ENCODE data around the gene ITPR2. TPM values are rescaled to one million over a fixed set of nuclear protein-coding genes. Genes with fewer than 3 reads are reported as not detected.

Gene ITPR2
- total RNA-seq, 2 experiments from 2014 or later = 23.7 to 25.0 TPM

DNA sequence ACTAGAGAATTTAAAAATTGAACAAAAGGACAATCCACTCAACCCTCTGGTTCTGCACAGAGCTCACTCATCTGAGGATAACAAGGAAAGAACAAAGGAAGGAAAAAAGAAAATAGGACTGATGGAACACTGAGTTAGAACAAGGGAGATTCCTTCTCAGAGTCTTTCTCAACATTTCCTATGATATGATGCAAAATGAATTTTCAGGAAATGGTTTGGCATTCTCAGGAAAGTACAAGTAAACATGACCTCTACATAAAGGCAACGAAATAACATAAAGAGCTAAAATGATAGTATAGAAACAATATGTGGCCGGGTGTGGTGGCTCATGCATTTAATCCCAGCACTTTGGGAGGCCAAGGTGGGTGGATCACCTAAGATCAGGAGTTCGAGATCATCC is 135.8 kb downstream of the ITPR2 start:
- no peak overlapping the region for H3K4me3 Mint-ChIP-seq
- ChIA-PET POLR2A (no interaction called here), CTCF (no interaction called here)
- peaks cover 38% of the 10 kb centered on the region for H3K36me3 Mint-ChIP-seq
- H3K9me3 Mint-ChIP-seq = no peaks in the 10 kb centered on the region
- no peak overlapping the region for H3K27ac Mint-ChIP-seq
- no peaks in the 10 kb centered on the region for H3K4me1 Mint-ChIP-seq (ENCODE audit: low read depth)
- intact Hi-C loops (cut with micrococcal nuclease) = no loop called here
- no peaks in the 10 kb centered on the region for H3K27me3 Mint-ChIP-seq
- DNase-seq = no peak

DNA sequence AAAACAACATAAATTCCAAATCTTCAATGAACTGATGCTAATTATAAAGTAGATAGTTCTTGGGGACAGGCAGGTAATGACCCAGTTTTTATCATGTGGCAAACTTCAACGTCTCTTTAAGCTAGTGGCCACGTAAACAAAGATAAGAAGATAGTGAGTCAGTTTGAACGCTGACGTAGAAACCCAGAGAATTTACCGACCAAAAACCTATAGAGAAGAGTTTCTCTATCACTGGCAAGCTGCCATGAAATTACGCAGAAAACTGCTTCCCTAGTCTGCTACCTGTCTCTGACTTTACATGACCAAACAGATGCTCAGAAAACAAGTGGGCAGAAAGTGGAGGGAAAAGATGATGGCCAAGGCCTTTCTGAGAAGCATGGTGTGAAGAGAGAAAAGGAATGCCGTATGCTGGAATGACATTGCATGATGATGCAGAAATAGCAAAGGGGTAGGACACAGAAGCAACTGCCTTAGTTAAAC is 136.3 kb downstream of the ITPR2 start:
- H3K9me3 Mint-ChIP-seq = no peaks in the 10 kb centered on the region
- intact Hi-C loops (cut with micrococcal nuclease) = no loop called here
- peaks cover 38% of the 10 kb centered on the region for H3K36me3 Mint-ChIP-seq
- no peaks in the 10 kb centered on the region for H3K4me1 Mint-ChIP-seq (ENCODE audit: low read depth)
- H3K27me3 Mint-ChIP-seq = no peaks in the 10 kb centered on the region
- ChIA-PET CTCF (no interaction called here), POLR2A (no interaction called here)
- DNase-seq = no peak
- H3K27ac Mint-ChIP-seq = no peak overlapping the region
- H3K4me3 Mint-ChIP-seq = no peak overlapping the region

DNA sequence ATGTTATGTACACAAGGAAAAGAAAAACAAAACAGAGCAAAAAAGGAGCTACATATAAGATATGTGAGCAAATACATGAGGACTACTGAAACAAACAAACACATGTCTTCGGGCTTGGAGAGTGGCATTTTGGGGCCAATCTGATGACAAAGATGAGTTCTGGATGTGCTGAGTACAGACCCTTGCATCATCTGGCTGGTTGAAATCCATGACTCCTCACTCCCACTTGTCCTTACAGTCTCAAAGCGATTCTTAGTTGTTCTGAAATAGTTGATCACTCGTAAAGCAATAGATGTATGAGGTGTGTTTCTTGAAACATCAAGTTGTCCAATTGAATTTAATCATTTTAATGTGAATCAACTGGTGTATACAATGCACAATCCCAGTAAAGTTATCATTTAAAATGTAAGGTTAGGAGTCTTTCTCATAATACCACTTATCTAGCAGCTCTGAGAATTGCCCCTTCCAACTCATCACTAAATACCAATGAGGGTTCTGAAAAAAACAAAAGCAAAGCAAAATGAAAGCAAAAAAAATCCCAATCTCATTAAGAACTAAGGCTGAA is 136.9 kb downstream of the ITPR2 start:
- POLR2A ChIA-PET = no interaction called here
- intact Hi-C loops (cut with micrococcal nuclease) = no loop called here

DNA sequence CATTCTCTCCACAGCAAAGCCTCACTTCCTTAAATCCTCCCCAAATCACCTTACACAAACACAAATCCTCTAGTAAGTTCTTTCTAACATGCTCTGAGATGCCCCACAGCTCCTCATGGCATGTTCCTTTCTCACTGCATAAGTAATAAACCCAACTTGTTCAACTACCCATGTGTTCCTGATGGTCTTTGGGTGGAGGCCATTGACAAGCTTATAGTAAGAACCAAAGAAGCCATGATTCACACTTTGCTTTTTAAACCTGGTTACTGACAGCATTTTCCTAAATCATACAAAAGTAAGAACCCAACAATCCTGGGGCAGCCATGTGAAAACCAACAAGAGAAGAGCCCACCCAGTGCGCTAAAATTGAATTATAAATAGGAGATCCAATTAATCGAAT is 138.6 kb downstream of the ITPR2 start:
- Mint-ChIP-seq H3K4me3 (no peak overlapping the region), H3K27ac (no peak overlapping the region), H3K9me3 (no peaks in the 10 kb centered on the region), H3K27me3 (no peaks in the 10 kb centered on the region), H3K4me1 (ENCODE audit: low read depth) (no peaks in the 10 kb centered on the region), H3K36me3 (peaks cover 38% of the 10 kb centered on the region)
- ChIA-PET CTCF (no interaction called here), POLR2A (no interaction called here)
- DNase-seq = no peak
- intact Hi-C loops (cut with micrococcal nuclease) = no loop called here

More for the DNA sequence above, 136.9 kb downstream of the ITPR2 start:
- H3K27ac Mint-ChIP-seq = no peak overlapping the region
- no peak overlapping the region for H3K4me3 Mint-ChIP-seq
- H3K4me1 Mint-ChIP-seq (ENCODE audit: low read depth) = no peaks in the 10 kb centered on the region
- no peaks in the 10 kb centered on the region for H3K9me3 Mint-ChIP-seq
- H3K27me3 Mint-ChIP-seq = no peaks in the 10 kb centered on the region
- DNase-seq = no peak
- CTCF ChIA-PET = no interaction called here
- peaks cover 38% of the 10 kb centered on the region for H3K36me3 Mint-ChIP-seq

GRCh38 chr12:26692407-26692806 is 140.6 kb downstream of the ITPR2 start:
- CTCF ChIA-PET = interaction anchor here (0.7 to 1.4 kb wide), 2 partner anchors 10 to 64 kb away, joined by 3 to 12 read pairs; no protein-coding TSS in a partner anchor

GRCh38 chr12:26691234-26691970 is 141.6 kb downstream of the ITPR2 start:
- H3K36me3 Mint-ChIP-seq = peaks cover 26% of the 10 kb centered on the region
- intact Hi-C loops (cut with micrococcal nuclease) = no loop called here
- no peaks in the 10 kb centered on the region for H3K9me3 Mint-ChIP-seq
- no peak overlapping the region for H3K4me3 Mint-ChIP-seq
- H3K27ac Mint-ChIP-seq = no peak overlapping the region
- no peak for DNase-seq
- ChIA-PET POLR2A (no interaction called here), CTCF (interaction anchor here (1.3 kb wide), 1 partner anchor 10 kb away, joined by 8 read pairs; no protein-coding TSS in a partner anchor)
- no peaks in the 10 kb centered on the region for H3K27me3 Mint-ChIP-seq
- H3K4me1 Mint-ChIP-seq (ENCODE audit: low read depth) = no peaks in the 10 kb centered on the region

More at GRCh38 chr12:26692407-26692806, 140.6 kb downstream of the ITPR2 start:
- no peak for DNase-seq
- H3K27ac Mint-ChIP-seq = no peak overlapping the region
- POLR2A ChIA-PET = no interaction called here
- H3K36me3 Mint-ChIP-seq = peaks cover 25% of the 10 kb centered on the region
- intact Hi-C loops (cut with micrococcal nuclease) = no loop called here
- H3K4me1 Mint-ChIP-seq (ENCODE audit: low read depth) = no peaks in the 10 kb centered on the region
- no peaks in the 10 kb centered on the region for H3K27me3 Mint-ChIP-seq
- H3K9me3 Mint-ChIP-seq = no peaks in the 10 kb centered on the region
- no peak overlapping the region for H3K4me3 Mint-ChIP-seq

GRCh38 chr12:26690601-26691000 is 142.4 kb downstream of the ITPR2 start:
- Mint-ChIP-seq H3K36me3 (peaks cover 22% of the 10 kb centered on the region), H3K4me3 (no peak overlapping the region), H3K9me3 (no peaks in the 10 kb centered on the region), H3K27me3 (no peaks in the 10 kb centered on the region), H3K27ac (no peak overlapping the region), H3K4me1 (ENCODE audit: low read depth) (no peaks in the 10 kb centered on the region)
- CTCF ChIA-PET = interaction anchor here (1.3 kb wide), 1 partner anchor 11 kb away, joined by 8 read pairs; no protein-coding TSS in a partner anchor
- POLR2A ChIA-PET = no interaction called here
- intact Hi-C loops (cut with micrococcal nuclease) = no loop called here
- no peak for DNase-seq

DNA sequence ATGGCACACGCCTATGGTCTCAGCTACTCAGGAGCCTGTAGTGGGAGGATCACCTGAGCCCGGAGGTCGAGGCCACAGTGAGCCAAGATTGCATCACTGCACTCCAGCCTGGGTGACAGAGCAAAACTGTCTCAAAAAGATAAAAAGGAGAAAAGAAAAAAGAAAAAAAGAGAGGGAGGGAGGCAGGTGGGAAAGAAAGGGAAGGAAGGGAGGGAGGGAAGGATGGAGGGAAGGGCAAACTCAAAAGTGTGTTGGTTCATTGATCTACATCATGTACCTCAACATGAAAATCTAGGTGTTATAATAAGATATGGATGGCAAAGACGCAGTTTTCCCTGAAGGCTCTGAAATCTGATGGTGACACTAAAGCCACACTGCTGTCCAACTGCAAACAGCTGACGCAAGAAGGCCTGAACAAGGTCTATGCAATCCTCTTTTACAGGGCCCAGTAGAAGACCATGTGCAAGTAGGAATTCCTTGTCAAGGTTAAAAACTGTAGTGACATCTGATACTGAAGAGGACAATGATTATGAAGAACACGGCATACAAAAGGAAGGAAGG is 143.6 kb downstream of the ITPR2 start:
- Mint-ChIP-seq H3K9me3 (no peaks in the 10 kb centered on the region), H3K4me3 (no peak overlapping the region), H3K27ac (no peak overlapping the region), H3K4me1 (ENCODE audit: low read depth) (no peaks in the 10 kb centered on the region), H3K36me3 (peaks cover 20% of the 10 kb centered on the region), H3K27me3 (no peaks in the 10 kb centered on the region)
- intact Hi-C loops (cut with micrococcal nuclease) = no loop called here
- ChIA-PET POLR2A (no interaction called here), CTCF (interaction anchor here (1.5 kb wide), 1 partner anchor 12 kb away, joined by 4 read pairs; no protein-coding TSS in a partner anchor)
- DNase-seq = no peak

- Mint-ChIP-seq H3K4me1 (ENCODE audit: low read depth) (no peaks in the 10 kb centered on the region), H3K4me3 (no peak overlapping the region), H3K36me3 (peaks cover 23% of the 10 kb centered on the region), H3K27ac (no peak overlapping the region), H3K27me3 (no peaks in the 10 kb centered on the region), H3K9me3 (peaks cover 4% of the 10 kb centered on the region)
- CTCF ChIA-PET = interaction anchor here (1.5 kb wide), 1 partner anchor 13 kb away, joined by 4 read pairs; no protein-coding TSS in a partner anchor
- POLR2A ChIA-PET = no interaction called here
- intact Hi-C loops (cut with micrococcal nuclease) = no loop called here
- no peak for DNase-seq
Measured at GRCh38 chr12:26688344-26688904, 144.6 kb downstream of the ITPR2 start.

DNA sequence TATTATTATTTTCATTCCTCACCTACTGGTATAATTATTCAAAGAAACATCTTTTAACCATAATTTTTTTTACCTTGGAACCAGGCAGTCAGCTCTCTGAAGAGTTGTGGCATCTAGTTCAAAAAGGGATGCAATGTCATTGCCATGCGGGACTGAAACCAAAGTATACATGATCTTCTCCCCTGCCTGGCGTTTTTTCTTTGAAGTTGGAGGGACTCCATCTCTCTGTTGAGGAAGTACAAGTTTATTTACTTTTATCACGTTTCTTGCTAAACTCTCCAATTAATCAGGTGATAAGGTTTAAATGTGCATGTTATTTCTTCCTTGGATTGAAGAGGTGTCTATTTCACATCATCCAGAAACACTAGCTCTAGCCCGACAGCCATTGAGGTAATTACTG is 146.6 kb downstream of the ITPR2 start:
- H3K27ac Mint-ChIP-seq = no peak overlapping the region
- no peaks in the 10 kb centered on the region for H3K4me1 Mint-ChIP-seq (ENCODE audit: low read depth)
- ChIA-PET POLR2A (no interaction called here), CTCF (no interaction called here)
- H3K36me3 Mint-ChIP-seq = peaks cover 31% of the 10 kb centered on the region
- intact Hi-C loops (cut with micrococcal nuclease) = no loop called here
- peaks cover 4% of the 10 kb centered on the region for H3K9me3 Mint-ChIP-seq
- no peaks in the 10 kb centered on the region for H3K27me3 Mint-ChIP-seq
- H3K4me3 Mint-ChIP-seq = no peak overlapping the region
- DNase-seq = no peak

DNA sequence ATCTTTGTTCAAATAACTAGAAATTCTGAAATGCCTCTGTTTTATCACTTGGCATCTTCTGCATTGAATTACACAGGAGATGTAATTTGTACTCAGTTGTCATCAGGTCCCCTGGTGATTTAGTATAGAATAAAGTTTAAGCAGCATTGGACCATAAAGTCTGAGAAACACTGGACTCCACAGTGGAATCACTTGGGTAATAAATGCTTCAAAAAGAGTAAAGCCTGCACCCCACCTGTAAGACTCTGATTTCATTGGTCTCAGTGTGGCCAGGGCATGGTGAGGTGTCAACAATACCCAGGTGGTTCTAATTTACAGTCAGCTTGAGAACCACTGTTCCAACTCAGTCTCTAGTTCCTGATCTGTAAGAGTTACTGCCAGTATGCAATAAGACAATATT is 148.9 kb downstream of the ITPR2 start:
- H3K27me3 Mint-ChIP-seq = no peaks in the 10 kb centered on the region
- H3K36me3 Mint-ChIP-seq = peaks cover 31% of the 10 kb centered on the region
- intact Hi-C loops (cut with micrococcal nuclease) = no loop called here
- POLR2A ChIA-PET = no interaction called here
- DNase-seq = no peak
- no peak overlapping the region for H3K4me3 Mint-ChIP-seq
- CTCF ChIA-PET = interaction anchor here (0.8 kb wide), 1 partner anchor 17 kb away, joined by 4 read pairs; no protein-coding TSS in a partner anchor
- no peak overlapping the region for H3K27ac Mint-ChIP-seq
- peaks cover 4% of the 10 kb centered on the region for H3K9me3 Mint-ChIP-seq
- no peaks in the 10 kb centered on the region for H3K4me1 Mint-ChIP-seq (ENCODE audit: low read depth)

DNA sequence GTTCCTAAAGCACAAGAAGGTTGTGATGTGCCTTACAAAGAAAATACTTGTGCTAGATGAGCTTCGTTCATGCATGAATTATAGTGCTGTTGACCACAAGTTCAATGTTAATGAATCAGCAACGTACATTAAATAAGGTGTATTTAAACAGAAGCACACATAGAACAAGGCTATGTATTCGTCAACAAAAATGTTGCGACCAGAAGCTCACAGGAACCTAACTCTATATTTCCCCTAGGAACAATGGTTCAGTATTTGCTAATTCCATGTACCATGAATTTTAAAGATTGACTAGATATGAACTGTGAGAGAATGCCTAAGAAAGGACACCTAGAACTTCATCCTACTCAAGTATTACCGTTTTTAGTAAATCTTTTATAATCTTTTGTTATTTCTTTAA is 149.6 kb downstream of the ITPR2 start:
- no peaks in the 10 kb centered on the region for H3K27me3 Mint-ChIP-seq
- no peak overlapping the region for H3K4me3 Mint-ChIP-seq
- H3K36me3 Mint-ChIP-seq = peaks cover 31% of the 10 kb centered on the region
- H3K4me1 Mint-ChIP-seq (ENCODE audit: low read depth) = no peaks in the 10 kb centered on the region
- H3K27ac Mint-ChIP-seq = no peak overlapping the region
- intact Hi-C loops (cut with micrococcal nuclease) = no loop called here
- ChIA-PET CTCF (interaction anchor here (0.6 to 0.8 kb wide), 2 partner anchors 18 to 180 kb away, joined by 4 read pairs; no protein-coding TSS in a partner anchor), POLR2A (no interaction called here)
- peaks cover 4% of the 10 kb centered on the region for H3K9me3 Mint-ChIP-seq
- no peak for DNase-seq
